ENCODE data around the gene GPR153.

DNA sequence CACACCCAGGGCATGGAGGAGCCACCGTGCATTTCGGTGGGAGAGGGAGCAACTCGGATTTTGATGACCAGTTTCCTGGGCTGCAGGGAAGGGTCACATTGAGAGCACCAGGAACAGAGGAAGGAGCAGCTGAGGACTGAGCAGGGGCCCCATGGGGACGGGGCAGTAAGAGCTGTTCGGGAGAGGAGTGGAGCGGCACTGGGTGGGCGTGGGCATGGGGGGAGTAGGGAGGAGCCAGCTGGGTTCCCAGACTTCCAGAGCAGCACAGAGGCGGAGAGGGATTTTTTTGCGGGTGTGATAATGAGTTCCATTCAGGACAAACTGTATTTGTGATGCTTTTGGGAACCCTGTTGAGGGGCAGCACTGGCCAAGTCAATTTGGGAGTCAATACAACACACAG lies 17.4 kb upstream of the GPR153 start:
- TF ChIP-seq, protein P1, sequence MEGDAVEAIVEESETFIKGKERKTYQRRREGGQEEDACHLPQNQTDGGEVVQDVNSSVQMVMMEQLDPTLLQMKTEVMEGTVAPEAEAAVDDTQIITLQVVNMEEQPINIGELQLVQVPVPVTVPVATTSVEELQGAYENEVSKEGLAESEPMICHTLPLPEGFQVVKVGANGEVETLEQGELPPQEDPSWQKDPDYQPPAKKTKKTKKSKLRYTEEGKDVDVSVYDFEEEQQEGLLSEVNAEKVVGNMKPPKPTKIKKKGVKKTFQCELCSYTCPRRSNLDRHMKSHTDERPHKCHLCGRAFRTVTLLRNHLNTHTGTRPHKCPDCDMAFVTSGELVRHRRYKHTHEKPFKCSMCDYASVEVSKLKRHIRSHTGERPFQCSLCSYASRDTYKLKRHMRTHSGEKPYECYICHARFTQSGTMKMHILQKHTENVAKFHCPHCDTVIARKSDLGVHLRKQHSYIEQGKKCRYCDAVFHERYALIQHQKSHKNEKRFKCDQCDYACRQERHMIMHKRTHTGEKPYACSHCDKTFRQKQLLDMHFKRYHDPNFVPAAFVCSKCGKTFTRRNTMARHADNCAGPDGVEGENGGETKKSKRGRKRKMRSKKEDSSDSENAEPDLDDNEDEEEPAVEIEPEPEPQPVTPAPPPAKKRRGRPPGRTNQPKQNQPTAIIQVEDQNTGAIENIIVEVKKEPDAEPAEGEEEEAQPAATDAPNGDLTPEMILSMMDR (IDR thresholded peaks at IDR 0.05): no peak
- no peak for TF ChIP-seq POLR2A (IDR thresholded peaks at IDR 0.05)

Data from lower leg skin (tissue), 3 donors.